Stimulated activated CD8-positive, alpha-beta memory T cell treated with anti-CD3 and anti-CD28 coated beads, Interleukin-12 subunit alpha, Interleukin-12 subunit beta, amount 100 ng/mL, for 24 hours (primary cell): ENCODE results near the gene RPS6KA1.
"Not testable (repeated sequence)": the region's sequence is repeated elsewhere in the genome, so short reads cannot be mapped to it uniquely, and the experiment has no call there.

ENCODE experiments used
- DNase-seq: peaks from one replicate; pipeline ENCODE4 v3.0.0-alpha.2; 2020; ENCODE audit errors: extremely low read depth

Gene RPS6KA1

GRCh38 chr1:26554781-26555180, 25.2 kb downstream of the RPS6KA1 start:
- no peak for DNase-seq

GRCh38 chr1:26555550-26555981, 26.0 kb downstream of the RPS6KA1 start:
- no peak for DNase-seq

DNA sequence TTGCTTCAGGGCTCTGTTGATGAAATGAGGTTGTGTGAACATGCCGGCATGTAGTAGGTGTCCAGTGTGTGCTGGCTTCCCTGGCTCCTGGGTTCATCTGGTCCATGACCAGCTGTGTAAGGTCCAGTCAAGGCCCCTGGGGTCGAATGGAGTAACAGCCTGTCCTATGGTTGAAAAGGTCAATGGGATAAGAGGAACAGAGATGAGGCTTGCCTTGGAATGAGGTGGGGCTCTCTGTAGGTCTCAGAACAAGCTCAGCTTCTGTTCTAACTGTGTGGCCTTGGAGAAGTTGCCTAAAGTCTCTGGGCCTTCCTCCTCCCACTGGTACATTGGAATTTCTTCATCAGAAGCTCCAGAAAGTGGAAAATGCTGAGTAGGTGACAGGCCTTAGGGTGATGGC, 26.6 kb downstream of the RPS6KA1 start:
- no peak for DNase-seq

- no peak for DNase-seq
These were observed 27.4 kb downstream of the RPS6KA1 start for GRCh38 chr1:26557008-26557407.

- no peak for DNase-seq
These were observed 29.1 kb downstream of the RPS6KA1 start for GRCh38 chr1:26558685-26559048.

DNA sequence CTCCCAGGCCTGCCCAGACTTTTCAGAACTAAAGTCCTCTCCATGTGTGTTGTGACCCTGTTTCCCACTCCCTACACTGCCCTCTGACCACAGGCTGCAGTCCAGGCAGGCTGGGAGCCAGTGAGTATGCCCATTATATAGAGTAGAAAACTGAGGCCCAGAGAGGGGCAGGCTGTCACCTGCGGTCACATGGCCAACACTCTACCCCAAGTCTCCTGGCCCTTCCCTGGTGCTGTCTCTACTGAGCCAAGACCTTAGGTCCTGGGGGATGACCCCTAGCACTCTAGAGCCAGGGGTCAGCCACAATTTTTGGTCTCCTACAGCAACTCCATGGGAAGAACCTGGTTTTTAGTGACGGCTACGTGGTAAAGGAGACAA, 30.8 kb downstream of the RPS6KA1 start:
- DNase-seq: no peak

DNA sequence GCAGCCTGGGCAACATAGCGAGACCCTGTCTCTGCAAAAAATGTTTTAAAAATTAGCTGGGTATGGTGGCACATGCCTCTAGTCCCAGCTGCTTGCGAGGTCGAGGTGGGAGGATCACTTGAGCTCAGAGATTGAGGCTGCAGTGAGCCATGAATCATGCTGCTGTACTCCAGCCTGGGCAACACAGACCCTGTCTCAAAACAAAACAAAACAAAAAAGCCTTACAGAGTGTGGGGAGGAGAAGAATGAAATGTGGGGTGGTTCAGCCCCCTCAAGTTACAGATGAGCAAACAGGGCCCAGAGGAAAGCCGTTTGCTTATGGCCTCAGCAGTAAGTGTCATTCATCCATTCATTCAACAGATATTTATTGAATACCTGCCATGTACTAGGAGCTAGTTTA, 40.7 kb downstream of the RPS6KA1 start:
- DNase-seq: no peak

GRCh38 chr1:26571381-26571780, 41.8 kb downstream of the RPS6KA1 start:
- no peak for DNase-seq

- DNase-seq: no peak
These were observed 44.5 kb downstream of the RPS6KA1 start for GRCh38 chr1:26574018-26574417.

GRCh38 chr1:26574719-26575251, 45.2 kb downstream of the RPS6KA1 start:
- no peak for DNase-seq

GRCh38 chr1:26575348-26575747, 45.8 kb downstream of the RPS6KA1 start:
- no peak for DNase-seq

GRCh38 chr1:26578167-26578566, 48.6 kb downstream of the RPS6KA1 start:
- DNase-seq: no peak

GRCh38 chr1:26579681-26580111, 50.1 kb downstream of the RPS6KA1 start:
- no peak for DNase-seq

- DNase-seq: no peak
These were observed 50.6 kb downstream of the RPS6KA1 start for GRCh38 chr1:26580116-26580515.

DNA sequence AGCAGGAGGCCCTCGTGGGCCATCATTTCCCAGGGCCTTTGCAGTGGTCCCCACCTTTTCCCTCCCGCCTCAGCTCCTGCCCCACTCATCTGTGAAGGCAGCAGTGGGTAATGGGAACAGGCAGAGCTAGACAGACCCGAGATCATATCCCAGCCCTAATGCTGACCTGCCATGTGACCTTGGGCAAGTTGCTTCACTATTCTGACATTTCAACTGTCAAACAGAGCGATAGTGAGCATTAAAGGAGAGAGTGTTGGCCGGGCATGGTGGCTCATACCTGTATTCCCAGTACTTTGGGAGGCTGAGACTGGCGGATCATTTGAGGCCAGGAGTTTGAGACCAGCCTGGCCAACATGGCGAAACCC, 51.7 kb downstream of the RPS6KA1 start:
- no peak for DNase-seq

DNA sequence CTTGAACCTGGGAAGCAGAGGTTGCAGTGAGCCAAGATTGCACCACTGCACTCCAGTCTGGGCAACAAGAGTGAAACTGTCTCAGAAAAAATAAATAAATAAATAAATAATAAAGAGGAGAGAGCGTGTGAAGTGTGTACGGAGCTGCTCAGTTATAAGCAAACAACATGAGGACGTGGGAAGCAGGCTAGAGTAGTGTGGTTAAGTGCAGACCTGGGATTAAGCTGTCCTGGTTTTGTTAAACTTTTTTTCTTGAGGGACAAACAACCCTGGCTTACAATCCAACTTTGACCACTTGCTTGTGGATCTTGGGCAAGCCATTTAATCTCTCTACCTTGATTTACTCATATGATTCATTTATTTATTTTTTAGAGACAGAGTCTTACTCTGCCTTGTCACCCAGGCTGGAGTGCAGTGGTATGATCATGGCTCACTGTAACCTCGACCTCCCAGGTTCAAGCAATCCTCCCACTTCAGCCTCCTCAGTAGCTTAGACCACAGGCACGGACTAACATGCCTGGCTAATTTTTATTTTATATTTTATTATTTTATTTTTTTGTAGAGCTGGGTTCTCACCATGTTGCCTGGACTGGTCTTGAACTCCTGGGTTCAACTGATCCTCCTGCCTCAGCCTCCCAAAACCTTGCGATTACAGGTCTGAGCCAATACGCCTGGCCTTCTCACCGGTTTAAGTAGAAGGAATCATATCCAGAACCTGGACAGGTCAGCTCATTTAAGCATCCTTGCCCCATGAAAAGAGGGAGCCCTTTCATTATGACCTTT, 52.7 kb downstream of the RPS6KA1 start:
- no peak for DNase-seq

DNA sequence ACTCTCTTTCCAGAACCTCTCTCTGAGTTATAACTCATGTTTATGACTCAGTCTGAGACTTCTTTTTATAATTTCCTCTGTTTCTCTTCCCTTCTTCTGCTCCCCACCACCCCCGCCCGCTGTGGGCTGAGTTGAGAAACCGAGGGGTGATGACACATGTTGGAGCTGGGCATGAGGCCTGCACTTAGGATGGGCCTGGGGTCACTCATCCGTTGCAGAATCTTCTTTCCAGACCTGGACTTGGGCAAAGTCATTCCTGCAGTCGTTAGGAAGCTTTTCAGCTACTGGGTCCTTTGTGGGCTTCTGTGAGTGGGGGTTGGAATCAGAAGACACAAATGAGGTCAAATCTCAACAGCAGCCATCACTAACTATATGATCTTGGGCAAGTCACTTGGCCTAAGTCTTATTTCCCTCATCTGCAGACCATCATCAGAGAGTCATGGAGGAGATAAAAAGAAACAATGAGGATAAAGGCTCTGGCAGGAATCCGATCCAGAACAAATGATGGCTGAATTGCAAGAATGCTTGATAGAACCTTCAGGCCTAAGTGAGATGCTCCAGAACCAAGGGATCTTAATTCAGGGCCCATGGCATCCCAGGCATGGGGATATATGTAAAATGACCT, 53.4 kb downstream of the RPS6KA1 start:
- peak; percentile 43 for DNase-seq

GRCh38 chr1:26583646-26584485, 54.3 kb downstream of the RPS6KA1 start:
- no peak for DNase-seq

GRCh38 chr1:26584588-26584987, 55.0 kb downstream of the RPS6KA1 start:
- DNase-seq: not testable (repeated sequence)

GRCh38 chr1:26585471-26585870, 55.9 kb downstream of the RPS6KA1 start:
- no peak for DNase-seq

DNA sequence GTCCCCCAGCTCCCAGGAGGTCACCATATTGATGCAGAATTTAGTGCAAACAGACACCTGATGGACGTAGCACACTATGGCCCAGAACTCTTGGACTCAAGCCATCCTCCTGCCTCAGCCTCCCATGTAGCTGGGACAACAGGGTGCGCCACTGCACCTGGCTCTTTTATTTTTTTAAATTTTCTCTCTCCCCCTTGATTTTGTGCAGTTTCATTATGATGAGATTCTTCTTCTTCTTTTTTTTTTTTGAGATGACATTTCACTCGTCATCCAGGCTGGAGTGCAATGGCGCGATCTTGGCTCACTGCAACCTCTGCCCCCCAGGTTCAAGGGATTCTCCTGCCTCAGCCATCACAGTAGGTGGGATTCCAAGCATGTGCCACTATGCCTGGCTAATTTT, 63.8 kb downstream of the RPS6KA1 start:
- DNase-seq: no peak

DNA sequence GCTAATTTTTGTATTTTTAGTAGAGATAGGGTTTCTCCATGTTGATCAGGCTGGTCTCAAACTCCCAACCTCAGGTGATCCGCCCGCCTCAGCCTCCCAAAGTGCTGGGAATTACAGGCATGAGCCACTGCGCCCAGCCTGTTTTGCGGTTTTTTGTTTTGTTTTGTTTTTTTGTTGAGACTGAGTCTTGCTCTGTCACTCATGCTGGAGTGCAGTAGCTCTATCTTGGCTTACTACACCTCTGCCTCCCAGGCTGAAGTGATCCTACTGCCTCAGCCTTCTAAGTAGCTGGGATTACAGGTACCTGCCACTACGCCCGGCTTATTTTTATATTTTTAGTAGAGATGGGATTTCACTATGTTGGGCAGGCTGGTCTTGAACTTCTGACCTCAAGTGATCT, 65.0 kb downstream of the RPS6KA1 start:
- not testable (repeated sequence) for DNase-seq
